Measurements from ENCODE around the gene NAT16.
A peak's percentile ranks its signal among the peaks of the same experiment; 100 is the strongest.
"Not testable (repeated sequence)": the region's sequence is repeated elsewhere in the genome, so short reads cannot be mapped to it uniquely, and the experiment has no call there.

The NAT16 gene

DNA sequence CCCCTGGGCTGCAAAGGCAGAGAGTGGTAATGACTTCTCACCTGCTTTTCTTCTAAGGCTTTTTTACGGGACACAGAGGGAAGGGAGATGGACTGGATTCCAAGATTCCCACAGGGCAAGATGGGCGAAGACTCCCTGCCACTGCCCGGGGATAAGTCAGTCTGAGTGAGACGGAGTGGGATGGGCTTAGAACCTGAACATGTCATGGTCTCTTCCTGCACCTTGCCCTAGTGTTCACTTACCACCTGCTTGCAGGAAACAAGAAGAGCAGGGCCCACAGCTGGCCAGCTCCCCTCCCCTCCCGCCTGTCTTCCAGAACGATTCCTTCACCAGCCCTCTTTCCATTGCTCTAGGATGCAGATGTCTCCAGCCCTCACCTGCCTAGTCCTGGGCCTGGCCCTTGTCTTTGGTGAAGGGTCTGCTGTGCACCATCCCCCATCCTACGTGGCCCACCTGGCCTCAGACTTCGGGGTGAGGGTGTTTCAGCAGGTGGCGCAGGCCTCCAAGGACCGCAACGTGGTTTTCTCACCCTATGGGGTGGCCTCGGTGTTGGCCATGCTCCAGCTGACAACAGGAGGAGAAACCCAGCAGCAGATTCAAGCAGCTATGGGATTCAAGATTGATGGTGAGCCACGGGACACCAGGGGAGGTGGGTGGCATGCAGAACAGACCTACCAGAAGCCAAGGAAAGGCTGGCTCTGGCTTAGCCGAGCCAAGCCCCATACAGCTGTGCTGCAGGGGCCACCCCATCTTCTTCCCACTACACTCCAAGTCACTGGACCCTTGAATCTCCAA, 51.9 kb downstream of the NAT16 start:
- no peak for DNase-seq (ENCODE audit: low read depth in 2 of 3, low spot score in 2 of 3)

DNA sequence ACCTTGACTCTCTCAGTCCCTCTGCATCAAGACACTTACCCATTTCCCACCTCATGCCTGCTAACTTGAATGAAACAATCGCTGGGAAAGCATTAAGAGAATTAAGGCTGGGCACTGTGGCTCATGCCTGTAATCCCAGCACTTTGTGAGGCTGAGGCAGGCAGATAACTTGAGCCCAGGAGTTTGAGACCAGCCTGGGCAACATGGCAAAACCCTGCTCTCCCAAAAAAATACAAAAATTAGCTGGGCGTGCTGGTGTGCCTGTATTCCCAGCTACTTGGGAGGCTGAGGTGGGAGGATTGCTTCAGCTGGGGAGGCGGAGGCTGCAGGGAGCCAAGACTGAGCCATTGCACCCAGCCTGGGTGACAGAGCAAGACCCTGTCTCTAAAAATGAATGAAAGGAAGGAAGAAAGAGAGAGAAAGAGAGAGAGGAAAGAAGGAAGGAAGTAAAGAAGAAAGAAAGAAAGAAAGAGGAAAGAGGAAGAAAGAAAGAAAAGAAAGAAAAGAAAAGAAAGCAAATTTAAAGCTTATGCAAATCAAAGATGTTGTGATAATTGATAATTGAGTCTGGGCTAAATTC, 52.5 kb downstream of the NAT16 start:
- no peak for DNase-seq (ENCODE audit: low read depth in 2 of 3, low spot score in 2 of 3)

DNA sequence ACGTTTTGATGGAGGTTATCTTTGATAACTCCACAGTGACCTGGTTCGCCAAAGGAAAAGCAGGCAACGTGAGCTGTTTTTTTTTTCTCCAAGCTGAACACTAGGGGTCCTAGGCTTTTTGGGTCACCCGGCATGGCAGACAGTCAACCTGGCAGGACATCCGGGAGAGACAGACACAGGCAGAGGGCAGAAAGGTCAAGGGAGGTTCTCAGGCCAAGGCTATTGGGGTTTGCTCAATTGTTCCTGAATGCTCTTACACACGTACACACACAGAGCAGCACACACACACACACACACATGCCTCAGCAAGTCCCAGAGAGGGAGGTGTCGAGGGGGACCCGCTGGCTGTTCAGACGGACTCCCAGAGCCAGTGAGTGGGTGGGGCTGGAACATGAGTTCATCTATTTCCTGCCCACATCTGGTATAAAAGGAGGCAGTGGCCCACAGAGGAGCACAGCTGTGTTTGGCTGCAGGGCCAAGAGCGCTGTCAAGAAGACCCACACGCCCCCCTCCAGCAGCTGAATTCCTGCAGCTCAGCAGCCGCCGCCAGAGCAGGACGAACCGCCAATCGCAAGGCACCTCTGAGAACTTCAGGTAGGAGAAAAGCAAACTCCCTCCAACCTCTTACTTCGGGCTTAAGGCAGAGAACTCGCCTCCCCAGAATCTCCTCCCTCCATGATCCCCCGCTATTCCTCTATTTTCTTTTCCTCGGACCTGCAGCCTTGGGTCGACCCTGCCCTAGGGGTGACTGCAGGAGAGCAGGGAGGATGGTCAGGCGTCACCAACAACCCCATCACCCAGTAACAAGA, 53.2 kb downstream of the NAT16 start, which contains the start of gene SERPINE1:
Gene SERPINE1 (plus strand): TSS at position 454 of the 809 bp plus-strand sequence. CDS start 1,290 bp downstream, outside the sequence.
- peak in 1 of 3 experiments; percentile 38 for DNase-seq (ENCODE audit: low read depth in 2 of 3, low spot score in 2 of 3)

DNA sequence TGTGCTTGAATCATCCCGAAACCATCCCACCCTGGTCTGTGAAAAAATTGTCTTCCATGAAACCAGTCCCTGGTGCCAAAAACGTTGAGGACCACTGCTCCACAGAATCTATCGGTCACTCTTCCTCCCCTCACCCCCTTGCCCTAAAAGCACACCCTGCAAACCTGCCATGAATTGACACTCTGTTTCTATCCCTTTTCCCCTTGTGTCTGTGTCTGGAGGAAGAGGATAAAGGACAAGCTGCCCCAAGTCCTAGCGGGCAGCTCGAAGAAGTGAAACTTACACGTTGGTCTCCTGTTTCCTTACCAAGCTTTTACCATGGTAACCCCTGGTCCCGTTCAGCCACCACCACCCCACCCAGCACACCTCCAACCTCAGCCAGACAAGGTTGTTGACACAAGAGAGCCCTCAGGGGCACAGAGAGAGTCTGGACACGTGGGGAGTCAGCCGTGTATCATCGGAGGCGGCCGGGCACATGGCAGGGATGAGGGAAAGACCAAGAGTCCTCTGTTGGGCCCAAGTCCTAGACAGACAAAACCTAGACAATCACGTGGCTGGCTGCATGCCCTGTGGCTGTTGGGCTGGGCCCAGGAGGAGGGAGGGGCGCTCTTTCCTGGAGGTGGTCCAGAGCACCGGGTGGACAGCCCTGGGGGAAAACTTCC, 54.0 kb downstream of the NAT16 start:
- DNase-seq (ENCODE audit: low read depth in 2 of 3, low spot score in 2 of 3): no peak

DNA sequence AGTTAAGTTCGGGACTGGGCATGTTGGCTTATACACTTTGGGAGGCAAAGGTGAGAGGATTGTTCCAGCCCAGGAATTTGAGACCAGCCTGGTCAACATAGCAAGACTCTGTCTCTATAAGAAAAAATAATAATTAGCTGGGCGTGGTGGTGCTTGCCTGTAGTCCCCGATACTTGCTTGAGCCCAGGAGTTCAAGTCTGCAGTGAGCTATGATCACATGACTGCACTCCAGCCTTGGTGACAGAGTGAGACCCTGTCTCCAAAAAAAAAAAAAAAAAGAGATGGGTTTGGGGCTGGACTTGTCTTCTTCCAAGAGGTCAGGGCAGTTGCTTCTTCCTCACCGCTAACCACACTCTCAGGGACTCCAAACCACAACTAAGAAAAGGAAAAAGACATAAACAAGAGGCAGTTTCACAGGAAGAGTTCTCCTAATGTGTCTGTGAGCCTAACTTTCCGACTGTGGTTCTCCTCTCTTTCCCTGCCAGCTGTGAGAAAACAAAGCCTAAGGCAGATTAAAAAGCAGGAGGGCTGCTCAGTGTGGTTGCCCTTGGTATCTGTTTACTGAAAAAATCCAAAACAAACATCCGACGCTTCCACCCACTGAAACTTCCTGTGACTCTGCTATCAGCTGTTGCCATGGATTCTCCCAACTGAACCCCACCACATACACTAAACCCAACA, 55.6 kb downstream of the NAT16 start:
- no peak for DNase-seq (ENCODE audit: low read depth in 2 of 3, low spot score in 2 of 3)

DNA sequence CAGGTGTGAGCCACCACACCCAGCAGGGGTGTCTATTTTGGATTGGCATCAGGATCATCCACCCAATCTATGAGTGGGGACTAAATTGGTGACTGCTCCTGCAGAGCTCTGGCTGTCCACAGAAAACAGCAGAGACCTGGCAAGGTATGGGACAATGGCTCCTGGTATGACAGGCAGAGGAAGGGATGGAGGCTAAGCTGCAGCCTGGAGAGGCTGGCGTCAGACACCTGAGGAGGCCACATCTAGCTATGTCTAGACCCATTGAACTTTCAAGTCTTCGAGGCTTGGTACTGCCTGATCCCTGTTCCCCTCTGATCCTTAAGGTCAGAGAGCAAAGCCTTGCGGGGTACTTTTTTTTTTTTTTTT, 56.4 kb downstream of the NAT16 start:
- DNase-seq (ENCODE audit: low read depth in 2 of 3, low spot score in 2 of 3): no peak

DNA sequence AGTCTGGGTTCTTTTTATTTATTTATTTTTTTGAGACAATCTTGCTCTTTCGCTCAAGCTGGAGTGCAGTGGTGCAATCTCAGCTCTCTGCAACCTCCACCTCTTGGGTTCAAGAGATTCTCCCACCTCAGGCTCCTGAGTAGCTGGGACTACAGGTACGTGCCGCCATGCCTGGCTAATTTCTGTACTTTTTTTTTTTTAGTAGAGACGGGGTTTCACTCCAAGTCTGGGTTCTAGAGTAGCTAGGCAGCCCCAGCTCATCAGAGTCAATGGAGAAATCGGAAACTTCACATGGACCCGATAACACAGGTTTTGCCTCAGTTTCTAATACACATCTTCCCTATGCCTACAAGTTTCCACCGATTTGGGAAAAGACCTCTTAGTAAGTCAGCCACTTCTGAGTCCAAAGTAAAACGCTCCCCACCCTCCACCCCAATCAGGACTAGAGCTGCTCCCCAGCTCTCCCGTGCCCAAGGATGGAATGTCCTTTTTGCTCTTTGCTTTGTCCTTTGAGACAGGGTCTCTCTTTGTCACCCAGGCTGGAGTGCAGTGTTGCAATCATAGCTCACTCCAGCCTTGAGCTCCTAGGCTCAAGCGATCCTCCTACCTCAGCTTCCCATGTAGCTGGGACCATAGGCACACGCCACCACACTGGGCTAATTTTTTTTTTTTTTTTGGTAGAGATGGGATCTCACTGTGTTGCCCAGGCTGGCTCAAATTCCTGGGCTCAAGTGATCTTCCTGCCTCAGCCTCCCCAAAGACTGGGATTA, 57.0 kb downstream of the NAT16 start:
- no peak for DNase-seq (ENCODE audit: low read depth in 2 of 3, low spot score in 2 of 3)

DNA sequence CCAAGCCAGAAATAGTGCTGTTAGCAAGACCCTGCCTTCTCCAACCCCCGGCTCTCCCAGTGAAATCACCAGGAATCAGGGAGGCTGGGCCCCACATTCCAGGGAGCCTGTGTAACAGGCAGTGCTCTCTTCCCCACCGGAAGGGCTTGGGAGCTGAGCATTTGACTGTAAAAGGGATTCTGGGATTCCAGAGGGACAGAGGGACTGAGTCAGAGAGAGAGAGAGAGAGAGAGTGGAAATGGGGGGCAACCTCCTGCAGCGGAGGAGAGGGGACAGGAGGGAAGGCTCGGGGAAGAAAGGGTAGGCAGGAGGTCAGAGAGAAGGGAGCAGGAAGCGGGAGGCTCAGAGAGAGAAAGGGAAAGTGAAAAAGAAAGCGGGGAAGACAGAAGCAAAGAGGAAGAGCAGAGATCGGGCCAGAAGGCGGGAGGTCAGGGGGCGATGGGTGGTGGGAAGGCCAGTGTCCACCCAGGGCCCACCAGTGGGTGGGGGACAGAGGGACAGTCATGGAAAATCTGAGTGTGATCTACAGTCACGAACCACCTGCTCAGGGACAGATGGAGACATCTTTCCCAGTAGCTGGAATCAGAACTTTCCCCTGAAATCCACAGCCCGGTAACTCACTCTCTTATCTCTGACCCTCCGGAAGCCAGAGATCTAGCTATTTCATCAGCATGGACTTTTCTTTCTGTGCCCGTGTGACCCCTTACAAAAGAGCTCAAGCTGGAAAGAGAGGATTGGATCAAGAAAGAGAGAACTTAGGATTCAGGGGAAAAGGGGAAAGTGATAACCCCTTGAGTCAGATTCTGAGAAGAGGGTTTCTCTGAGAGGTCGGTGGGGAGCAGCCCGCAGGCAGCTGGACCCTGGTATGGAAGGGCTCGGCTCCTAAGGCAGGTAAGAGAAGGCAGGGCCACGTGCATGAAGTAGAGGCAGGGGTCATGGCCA, 57.8 kb downstream of the NAT16 start:
- no peak for DNase-seq (ENCODE audit: low read depth in 2 of 3, low spot score in 2 of 3)

DNA sequence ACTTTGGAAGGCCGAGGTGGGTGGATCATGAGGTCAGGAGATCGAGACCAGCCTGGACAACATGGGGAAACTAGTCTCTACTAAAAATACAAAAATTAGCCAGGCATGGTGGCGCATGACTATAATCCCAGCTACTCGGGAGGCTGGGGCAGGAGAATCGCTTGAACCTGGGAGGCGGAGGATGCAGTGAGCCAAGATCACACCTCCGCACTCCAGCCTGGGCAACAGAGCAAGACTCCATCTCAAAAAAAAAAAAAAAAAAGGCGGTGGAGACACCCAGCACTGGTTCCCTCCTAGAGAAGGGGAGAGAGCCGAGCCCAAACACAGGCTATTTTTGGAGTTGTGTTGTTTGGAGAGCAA, 58.5 kb downstream of the NAT16 start:
- DNase-seq (ENCODE audit: low read depth in 2 of 3, low spot score in 2 of 3): not testable (repeated sequence)
